ENCODE measurements around the gene NT5DC4. TPM values are rescaled to one million over a fixed set of nuclear protein-coding genes. Genes with fewer than 3 reads are reported as not detected.

Gene NT5DC4
- total RNA-seq, 1 donor from 2014 or later: not detected

DNA sequence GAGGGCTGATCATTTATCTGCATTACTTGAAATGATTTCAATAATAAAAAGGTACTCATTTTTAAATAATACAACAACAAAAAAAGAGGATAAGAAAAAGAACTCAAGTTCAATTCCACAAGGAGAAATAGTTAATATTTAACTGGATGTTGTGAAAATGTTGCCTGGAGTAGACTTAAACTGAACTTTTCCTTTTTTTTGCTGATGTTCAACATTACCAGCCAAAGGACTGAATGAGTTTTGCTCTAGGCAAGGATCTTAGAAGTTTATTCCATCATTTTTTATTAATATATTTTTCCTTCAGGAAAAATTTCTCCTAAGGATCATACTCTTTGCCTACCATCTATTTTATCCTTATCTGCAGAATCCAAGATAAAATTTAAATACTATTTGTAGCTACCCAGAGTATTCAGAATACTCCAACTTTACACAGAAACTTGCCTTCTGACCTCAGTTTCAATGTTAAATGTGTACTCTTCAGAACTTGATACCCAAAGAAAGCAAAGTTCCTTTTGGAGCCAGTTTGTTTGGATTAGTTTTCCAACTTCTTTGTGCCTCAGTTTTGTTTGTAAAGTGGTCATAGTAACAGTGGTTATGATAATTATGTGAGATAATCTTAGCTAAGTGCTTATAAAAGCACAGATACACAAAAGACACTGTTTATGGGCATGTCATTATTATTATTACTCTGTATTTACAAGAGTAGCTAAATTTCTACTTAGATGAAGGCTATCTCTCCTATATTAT, 30.8 kb downstream of the NT5DC4 start:
- FAIRE-seq (no peak), DNase-seq (ENCODE audit: low read depth) (no peak)
- H3K79me2 ChIP-seq (ENCODE audit: insufficient read depth, low read length): peaks cover 67% of the 10 kb centered on the region
- H3K27ac ChIP-seq (ENCODE audit: low read depth, low read length): no peak overlapping the region
- Mint-ChIP-seq H3K9me3 (ENCODE audit: unreplicated experiment) (no peaks in the 10 kb centered on the region), H3K36me3 (ENCODE audit: low read depth, unreplicated experiment) (no peaks in the 10 kb centered on the region), H3K4me1 (ENCODE audit: low read depth, unreplicated experiment) (peaks cover 2% of the 10 kb centered on the region), H3K27ac (ENCODE audit: unreplicated experiment) (no peak overlapping the region), H3K27me3 (ENCODE audit: low read depth, unreplicated experiment) (no peaks in the 10 kb centered on the region), H3K4me3 (ENCODE audit: unreplicated experiment) (no peak overlapping the region)
- TF ChIP-seq EZH2 (IDR thresholded peaks at IDR 0.05; ENCODE audit: insufficient read depth, low read length): no peak
- no peak for TF ChIP-seq CTCF (IDR thresholded peaks at IDR 0.05; ENCODE audit: insufficient read depth, low read depth, low read length)
- no peak overlapping the region for H2AFZ ChIP-seq (ENCODE audit: low read depth, low read length)
- no peaks in the 10 kb centered on the region for H3K27me3 ChIP-seq (ENCODE audit: insufficient read depth, low read length)
- peaks cover 7% of the 10 kb centered on the region for H3K4me1 ChIP-seq (ENCODE audit: insufficient read depth, low read length)
- no peak overlapping the region for H3K4me2 ChIP-seq (ENCODE audit: low read length)
- H3K36me3 ChIP-seq (ENCODE audit: insufficient read depth, low read length): peaks cover 22% of the 10 kb centered on the region
- no peak overlapping the region for H3K9ac ChIP-seq (ENCODE audit: low read length)
- no peaks in the 10 kb centered on the region for H3K9me3 ChIP-seq (ENCODE audit: insufficient read depth, low read depth, low read length)
- no peak overlapping the region for H3K4me3 ChIP-seq (ENCODE audit: insufficient read depth, low read depth, low read length)
- no peaks in the 10 kb centered on the region for H4K20me1 ChIP-seq (ENCODE audit: insufficient read depth, low read length)

DNA sequence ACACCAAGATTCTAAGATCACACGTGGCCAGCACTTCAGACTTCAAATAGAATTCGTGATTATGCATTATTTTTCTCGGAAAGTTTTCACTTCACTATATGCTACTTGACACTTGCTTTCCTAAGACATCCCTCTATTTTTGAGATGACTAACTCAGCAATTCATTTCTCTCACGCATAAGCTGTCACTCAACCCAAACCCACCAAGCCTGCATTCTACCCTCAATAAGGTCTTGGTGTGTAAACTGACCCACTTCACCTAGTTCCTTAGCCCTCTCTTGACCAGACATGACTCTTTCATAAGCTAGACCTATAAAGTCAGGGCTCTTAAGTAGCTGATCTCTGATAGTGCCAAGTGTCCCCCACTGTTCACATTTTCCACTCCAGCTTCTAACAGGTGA, 31.8 kb downstream of the NT5DC4 start:
- H3K36me3 ChIP-seq (ENCODE audit: insufficient read depth, low read length): peaks cover 27% of the 10 kb centered on the region
- no peak overlapping the region for H3K27ac Mint-ChIP-seq (ENCODE audit: unreplicated experiment)
- no peak overlapping the region for H3K27ac ChIP-seq (ENCODE audit: low read depth, low read length)

More for the DNA sequence above, 31.8 kb downstream of the NT5DC4 start:
- Mint-ChIP-seq H3K36me3 (ENCODE audit: low read depth, unreplicated experiment) (no peaks in the 10 kb centered on the region), H3K27me3 (ENCODE audit: low read depth, unreplicated experiment) (no peaks in the 10 kb centered on the region), H3K9me3 (ENCODE audit: unreplicated experiment) (no peaks in the 10 kb centered on the region), H3K4me3 (ENCODE audit: unreplicated experiment) (no peak overlapping the region), H3K4me1 (ENCODE audit: low read depth, unreplicated experiment) (peaks cover 2% of the 10 kb centered on the region)
- peaks cover 63% of the 10 kb centered on the region for H3K79me2 ChIP-seq (ENCODE audit: insufficient read depth, low read length)
- H3K9ac ChIP-seq (ENCODE audit: low read length): no peak overlapping the region
- H4K20me1 ChIP-seq (ENCODE audit: insufficient read depth, low read length): no peaks in the 10 kb centered on the region
- no peak for DNase-seq (ENCODE audit: low read depth)
- H2AFZ ChIP-seq (ENCODE audit: low read depth, low read length): no peak overlapping the region
- no peak overlapping the region for H3K4me3 ChIP-seq (ENCODE audit: insufficient read depth, low read depth, low read length)
- no peaks in the 10 kb centered on the region for H3K27me3 ChIP-seq (ENCODE audit: insufficient read depth, low read length)
- H3K4me2 ChIP-seq (ENCODE audit: low read length): no peak overlapping the region
- TF ChIP-seq CTCF (IDR thresholded peaks at IDR 0.05; ENCODE audit: insufficient read depth, low read depth, low read length): no peak
- TF ChIP-seq EZH2 (IDR thresholded peaks at IDR 0.05; ENCODE audit: insufficient read depth, low read length): no peak
- FAIRE-seq: no peak
- H3K9me3 ChIP-seq (ENCODE audit: insufficient read depth, low read depth, low read length): no peaks in the 10 kb centered on the region
- peaks cover 7% of the 10 kb centered on the region for H3K4me1 ChIP-seq (ENCODE audit: insufficient read depth, low read length)

Measured in astrocyte (in vitro differentiated cells and primary cell).